Upper lobe of left lung (tissue), 6 donors: ENCODE data around the gene SMC5. TPM values are rescaled to one million over a fixed set of nuclear protein-coding genes. Genes with fewer than 3 reads are reported as not detected.
"Not testable (repeated sequence)": the region's sequence is repeated elsewhere in the genome, so short reads cannot be mapped to it uniquely, and the experiment has no call there.

Experiments
- ATAC-seq, 2 donors: fragments of 200-7000 bp; cut with Tn5 transposase; one replicate each; pipeline ENCODE4 v1.9.1; 2022; ENCODE audit warnings: mild to moderate bottlenecking in 2 of 2, moderate library complexity in 2 of 2; ENCODE audit not compliant: low FRiP score in 2 of 2
- DNase-seq, 2 donors: peaks; one replicate each; pipeline ENCODE4 v3.0.0-alpha.2; 2019 to 2020
- H3K27ac ChIP-seq, 4 donors: fragments of 200-600 bp; sonication (generic); one replicate each; pipeline ENCODE4 v1.5.1; 2016 to 2019
- H3K27me3 ChIP-seq, 4 donors: fragments of 200-600 bp; sonication (generic); one replicate each; pipeline ENCODE4 v1.5.1; 2017 to 2019
- H3K36me3 ChIP-seq, 4 donors: fragments of 200-600 bp; sonication (generic); one replicate each; pipeline ENCODE4 v1.5.1; 2016 to 2019
- H3K4me1 ChIP-seq, 4 donors: fragments of 200-600 bp; sonication (generic); one replicate each; pipeline ENCODE4 v1.5.1; 2018 to 2019
- H3K4me3 ChIP-seq, 4 donors: fragments of 200-600 bp; sonication (generic); one replicate each; pipeline ENCODE4 v1.5.1; 2017 to 2019; ENCODE audit warnings: mild to moderate bottlenecking in 2 of 4, moderate library complexity in 1 of 4
- H3K9me3 ChIP-seq, 4 donors: fragments of 200-600 bp; sonication (generic); one replicate each; pipeline ENCODE4 v1.5.1; 2018 to 2019
- CTCF ChIP-seq, 6 experiments: fragments of 450-650 bp in 4 of 6; fragments of 200-600 bp in 2 of 6; sonication (generic) in 2 of 6; IDR thresholded peaks; one replicate each; pipeline ENCODE4 v1.5.1; 2016 to 2019; ENCODE audit warnings: antibody characterized with exemption in 6 of 6
- EP300 ChIP-seq, 4 donors: sonication (generic); formaldehyde crosslinking; IDR thresholded peaks; one replicate each; pipeline ENCODE4 v1.5.1; 2017; ENCODE audit warnings: antibody characterized with exemption in 4 of 4, control low read depth in 2 of 4
- POLR2A ChIP-seq, 4 donors: fragments of 450-650 bp; IDR thresholded peaks; one replicate each; pipeline ENCODE4 v1.5.1; 2016 to 2017; ENCODE audit warnings: antibody characterized with exemption in 4 of 4, mild to moderate bottlenecking in 2 of 4
- POLR2AphosphoS5 ChIP-seq, 2 donors: sonication (generic); formaldehyde crosslinking; IDR thresholded peaks; one replicate each; pipeline ENCODE4 v1.5.1; 2017; ENCODE audit warnings: antibody characterized with exemption in 2 of 2
- WGBS, 2 donors: methylation state at CpG; one replicate each; pipeline ENCODE4 v1.1.5; 2017 to 2018; 5-methylcytosine and 5-hydroxymethylcytosine counted together
- total RNA-seq, 6 donors: library from RNA; depleted of rRNA in 4 of 6; stranded (reverse); fragments of >200 nt in 4 of 6; gene quantifications; one replicate each; pipeline versions ENCODE4 v1.1.0 to v1.2.1, GENCODE V29; 2016 to 2021
- donor health status: DM: no; HTN: no; CAD: no; lungs with moderate emphysema.
- donor health status: DM: no; HTN: yes; CAD: no; lungs with severe emphysema.

The SMC5 gene
- total RNA-seq, 6 donors from 2014 or later = 18.8 to 60.7 (median 28.2) TPM

GRCh38 chr9:70392850-70393249, 134.1 kb downstream of the SMC5 start:
- no peak for TF ChIP-seq EP300 (IDR thresholded peaks at IDR 0.05)
- Histone ChIP-seq H3K36me3 (peaks cover 0 to under 1% (median 0%) of the 10 kb centered on the region in 4 donors), H3K4me3 (no peak overlapping the region), H3K9me3 (no peaks in the 10 kb centered on the region), H3K27ac (peak overlapping the region; percentile 35 to 69 (median 64)), H3K4me1 (peaks cover 80 to 86% (median 81%) of the 10 kb centered on the region in 4 donors), H3K27me3 (no peaks in the 10 kb centered on the region)
- 44 to 51% methylated on average over 3 of the region's 3 CpGs for WGBS, 2 donors
- DNase-seq (no peak), ATAC-seq (peak; percentile 23 to 50)

DNA sequence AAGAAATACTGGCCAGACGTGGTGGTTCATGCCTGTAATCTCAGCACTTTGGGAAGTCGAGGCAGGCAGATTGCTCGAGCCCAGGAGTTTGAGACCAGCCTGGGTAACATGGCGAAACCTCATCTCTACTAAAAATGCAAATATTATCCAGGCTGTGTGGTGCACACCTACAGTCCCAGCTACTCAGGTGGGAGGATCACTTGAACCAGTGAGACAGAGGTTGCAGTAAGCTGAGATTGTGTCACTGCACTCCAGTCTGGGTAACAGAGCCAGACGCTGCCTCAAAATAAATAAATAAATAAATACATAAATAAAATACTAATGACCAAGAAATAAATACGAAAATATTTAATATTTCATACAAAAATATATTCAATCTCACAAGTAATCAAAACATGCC, 136.9 kb downstream of the SMC5 start:
- Histone ChIP-seq H3K27me3 (no peaks in the 10 kb centered on the region), H3K9me3 (no peaks in the 10 kb centered on the region), H3K36me3 (no peaks in the 10 kb centered on the region), H3K4me1 (peaks cover 83 to 96% (median 94%) of the 10 kb centered on the region in 4 donors), H3K4me3 (no peak overlapping the region), H3K27ac (no peak overlapping the region)
- 84 to 91% methylated on average over 6 of the region's 6 CpGs for WGBS, 2 donors
- no peak for TF ChIP-seq EP300 (IDR thresholded peaks at IDR 0.05)
- TF ChIP-seq CTCF (IDR thresholded peaks at IDR 0.05) = no peak
- TF ChIP-seq POLR2AphosphoS5 (IDR thresholded peaks at IDR 0.05) = no peak
- no peak for TF ChIP-seq POLR2A (IDR thresholded peaks at IDR 0.05)
- no peak for ATAC-seq
- DNase-seq = no peak

DNA sequence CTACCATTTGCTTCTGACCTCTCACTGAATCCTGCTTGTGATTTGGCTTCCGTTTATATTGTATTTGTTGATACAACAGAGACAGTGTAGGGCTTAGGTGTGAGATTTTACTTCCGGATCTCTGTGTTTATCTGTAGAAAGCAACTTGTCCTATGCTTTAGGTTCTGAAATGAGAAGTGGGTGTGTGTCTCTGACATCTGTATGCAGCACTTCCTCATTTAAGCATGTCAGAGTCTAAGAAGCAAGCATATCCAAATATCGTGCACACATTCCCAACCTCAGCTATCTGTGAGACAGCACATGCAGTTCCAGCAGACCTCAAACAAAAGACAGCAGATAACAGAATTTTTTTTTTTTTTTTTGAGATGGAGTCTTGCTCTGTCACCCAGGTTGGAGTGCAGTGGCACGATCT, 139.4 kb downstream of the SMC5 start:
- TF ChIP-seq CTCF (IDR thresholded peaks at IDR 0.05) (no peak), POLR2AphosphoS5 (IDR thresholded peaks at IDR 0.05) (peak in 1 of 2 donors; percentile 53), EP300 (IDR thresholded peaks at IDR 0.05) (peak in 2 of 4 donors; percentile 59 to 79), POLR2A (IDR thresholded peaks at IDR 0.05) (peak in 1 of 4 donors; percentile 37)
- 31% methylated on average over 4 of the region's 4 CpGs for WGBS, 2 donors
- ATAC-seq (peak; percentile 43 to 69), DNase-seq (no peak)
- Histone ChIP-seq H3K36me3 (no peaks in the 10 kb centered on the region), H3K4me3 (no peak overlapping the region), H3K9me3 (no peaks in the 10 kb centered on the region), H3K27me3 (no peaks in the 10 kb centered on the region), H3K27ac (peak overlapping the region; percentile 31 to 74 (median 58)), H3K4me1 (peaks cover 82 to 94% (median 88%) of the 10 kb centered on the region in 4 donors)

DNA sequence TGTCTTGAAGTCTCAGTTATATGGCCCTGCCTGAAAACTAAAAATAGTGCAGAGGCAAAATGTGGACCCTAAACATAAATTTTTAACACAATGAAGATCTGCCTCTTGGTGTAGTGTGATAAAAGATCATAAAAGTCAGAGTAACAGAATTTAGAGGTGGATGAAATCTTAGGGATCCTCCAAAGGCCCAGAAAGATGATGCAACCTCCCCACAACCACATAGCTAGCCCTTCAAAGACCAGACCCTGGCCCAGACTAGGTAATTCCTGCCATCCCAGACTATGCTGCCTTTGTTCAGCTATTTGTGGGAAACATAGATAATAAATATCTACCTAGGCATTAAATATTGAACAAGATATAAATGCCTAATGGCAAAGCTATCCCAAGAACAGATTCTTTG, 140.4 kb downstream of the SMC5 start:
- no peak for ATAC-seq
- no peaks in the 10 kb centered on the region for H3K9me3 ChIP-seq
- no peak for DNase-seq
- TF ChIP-seq POLR2AphosphoS5 (IDR thresholded peaks at IDR 0.05) = no peak
- TF ChIP-seq POLR2A (IDR thresholded peaks at IDR 0.05) = no peak
- H3K27ac ChIP-seq = peak overlapping the region; percentile 31 to 74 (median 58)
- H3K4me3 ChIP-seq = peak overlapping the region in 1 of 4 donors; percentile 4
- H3K27me3 ChIP-seq = no peaks in the 10 kb centered on the region
- no peaks in the 10 kb centered on the region for H3K36me3 ChIP-seq
- peaks cover 82 to 94% (median 88%) of the 10 kb centered on the region in 4 donors for H3K4me1 ChIP-seq

GRCh38 chr9:70400107-70400892, 141.5 kb downstream of the SMC5 start:
- H3K4me3 ChIP-seq = peak overlapping the region in 1 of 4 donors; percentile 5
- ATAC-seq = no peak
- TF ChIP-seq POLR2AphosphoS5 (IDR thresholded peaks at IDR 0.05) = peak in 1 of 2 donors; percentile 23
- no peak for TF ChIP-seq EP300 (IDR thresholded peaks at IDR 0.05)
- H3K9me3 ChIP-seq = no peaks in the 10 kb centered on the region
- no peaks in the 10 kb centered on the region for H3K27me3 ChIP-seq
- no peaks in the 10 kb centered on the region for H3K36me3 ChIP-seq
- DNase-seq = no peak
- 77 to 85% methylated on average over 5 of the region's 5 CpGs for WGBS, 2 donors
- H3K27ac ChIP-seq = peak overlapping the region in 2 of 4 donors; percentile 20 to 74
- peaks cover 83 to 90% (median 87%) of the 10 kb centered on the region in 4 donors for H3K4me1 ChIP-seq

GRCh38 chr9:70401241-70401640, 142.5 kb downstream of the SMC5 start:
- not testable (repeated sequence) for H3K27ac ChIP-seq
- peaks cover 85 to 93% (median 89%) of the 10 kb centered on the region in 4 donors for H3K4me1 ChIP-seq

More at GRCh38 chr9:70401241-70401640, 142.5 kb downstream of the SMC5 start:
- not testable (repeated sequence) for H3K9me3 ChIP-seq, H3K27me3 ChIP-seq, ATAC-seq, H3K4me3 ChIP-seq, DNase-seq, H3K36me3 ChIP-seq
- WGBS, 2 donors = 93 to 97% methylated on average over 6 of the region's 6 CpGs
